IPS-18c (cell line): ENCODE results near the gene COLEC12.

Experiments
- H3K4me3 ChIP-seq: 2 replicates; pipeline ENCODE4 v1.7.0; 2013; ENCODE audit warnings: low read depth, mild to moderate bottlenecking, low read length, moderate library complexity; ENCODE audit not compliant: insufficient read depth
- H3K9me3 ChIP-seq: one replicate; pipeline ENCODE4 v1.6.1; 2013; ENCODE audit warnings: mild to moderate bottlenecking, low read length, moderate library complexity; ENCODE audit not compliant: control insufficient read depth, insufficient read depth

COLEC12 gene

DNA sequence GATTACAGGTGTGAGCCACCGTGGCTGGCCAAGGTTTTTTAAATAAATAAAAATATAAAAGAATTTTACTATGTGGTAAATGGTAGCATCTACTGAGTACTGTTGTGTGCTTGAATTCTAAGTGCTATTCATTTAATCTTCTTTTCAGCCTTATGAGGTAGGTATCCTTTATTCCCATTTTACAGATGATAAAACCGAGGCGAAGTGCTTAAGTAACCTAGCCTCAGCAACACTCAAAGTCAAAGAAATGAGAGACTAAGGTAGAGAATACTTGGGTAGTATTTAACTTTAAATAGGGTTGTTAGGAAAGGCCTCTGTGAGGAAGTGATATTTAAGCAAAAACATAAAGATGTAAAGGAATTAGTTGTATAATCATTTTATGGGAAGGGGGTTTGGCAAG lies 227.0 kb downstream of the COLEC12 start:
- H3K4me3 ChIP-seq = no peak overlapping the region
- no peaks in the 10 kb centered on the region for H3K9me3 ChIP-seq

- Histone ChIP-seq H3K4me3 (no peak overlapping the region), H3K9me3 (no peaks in the 10 kb centered on the region)
Measured at GRCh38 chr18:272650-273049, 227.9 kb downstream of the COLEC12 start.

DNA sequence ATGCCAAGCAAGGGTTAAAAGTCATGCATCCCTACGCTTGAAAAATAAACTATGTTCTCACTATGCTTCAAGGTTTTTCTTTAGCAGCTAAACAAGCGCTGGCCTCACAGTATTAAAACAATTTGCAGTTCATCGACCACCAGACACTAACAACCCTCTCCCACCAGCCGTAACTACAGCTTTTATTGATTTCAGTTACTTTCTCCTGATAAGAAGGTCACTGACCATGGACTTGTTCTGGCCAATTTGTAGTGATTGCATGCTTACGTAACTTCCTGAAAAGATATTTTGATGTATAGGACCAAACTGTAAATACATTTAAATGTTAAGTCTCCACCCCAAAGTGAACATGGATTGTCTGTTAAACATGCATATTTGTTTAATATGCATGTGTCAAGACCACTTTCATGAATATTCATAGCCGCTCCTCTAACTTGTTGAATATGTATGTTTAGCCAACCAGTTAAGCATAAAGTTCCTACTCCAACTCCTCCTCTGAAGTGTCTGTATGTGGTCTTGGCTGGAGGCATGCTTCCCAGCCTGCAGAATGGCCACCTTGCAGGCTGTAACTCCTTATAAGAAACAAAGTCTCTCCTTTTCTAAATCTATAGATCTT lies 230.9 kb downstream of the COLEC12 start:
- Histone ChIP-seq H3K9me3 (no peaks in the 10 kb centered on the region), H3K4me3 (no peak overlapping the region)

DNA sequence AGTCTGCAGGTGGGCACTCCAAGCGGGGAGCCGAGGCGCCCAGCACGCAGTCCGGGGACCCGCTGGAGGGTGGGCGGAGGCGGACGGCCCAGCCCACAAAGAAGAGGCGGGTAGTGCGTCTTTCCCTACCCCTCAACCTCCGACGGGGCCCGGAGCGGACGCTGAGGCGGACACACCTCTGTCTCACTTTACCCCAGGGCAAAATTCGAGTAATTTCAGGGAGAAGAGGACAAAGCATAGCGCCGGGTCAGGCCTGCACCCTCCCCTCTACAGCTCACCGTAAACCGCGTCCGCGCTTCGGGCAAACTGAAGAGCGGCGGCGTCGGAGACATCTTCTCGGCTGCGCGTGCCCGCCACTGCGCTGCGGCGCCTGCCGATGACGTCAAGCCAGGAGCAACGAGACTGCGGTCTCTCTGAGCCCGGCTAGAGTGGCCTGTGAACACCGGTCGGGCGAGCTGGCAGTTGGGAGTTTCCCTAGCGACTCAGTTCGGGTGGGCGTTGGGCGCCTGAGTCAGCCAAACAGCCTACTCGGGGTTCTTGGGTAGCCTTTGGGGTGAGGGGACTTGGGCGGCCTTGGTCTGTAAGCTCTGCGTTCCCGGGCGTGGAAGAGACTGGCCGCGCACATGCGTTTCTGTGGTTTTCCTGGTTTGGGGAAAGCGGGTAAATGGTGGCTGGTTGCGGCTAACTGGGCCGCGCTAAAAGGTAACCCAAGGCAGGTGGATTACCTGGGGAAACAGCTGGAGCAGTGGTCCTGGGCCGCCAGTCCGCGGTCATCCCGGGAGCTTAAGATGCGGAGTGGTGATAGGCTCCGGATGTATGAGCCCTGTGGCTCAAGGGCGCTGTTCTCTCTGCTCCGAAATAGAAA lies 232.6 kb downstream of the COLEC12 start, which contains the start of gene THOC1:
TSS of gene THOC1 (minus strand) at position 360 of the 865 bp plus-strand sequence. CDS start at position 332, 28 bp downstream.
- Histone ChIP-seq H3K9me3 (no peaks in the 10 kb centered on the region), H3K4me3 (peak within 1 kb of the TSS; percentile 71)

DNA sequence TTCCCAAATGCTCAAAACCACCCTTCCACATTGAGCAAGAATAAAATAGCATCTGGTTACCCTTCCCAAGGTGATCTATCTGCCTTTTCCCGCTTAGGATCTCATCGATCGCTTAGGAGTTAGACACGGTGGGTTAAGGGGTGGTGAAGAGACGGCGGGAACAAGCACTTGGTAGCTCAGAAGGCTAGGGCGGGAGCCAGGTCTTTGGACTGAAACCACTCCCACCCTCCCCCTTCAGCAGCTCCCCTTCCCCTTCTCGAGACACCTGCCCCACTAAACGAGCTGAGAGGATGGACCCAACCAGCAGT lies 233.2 kb downstream of the COLEC12 start:
- Histone ChIP-seq H3K4me3 (peak overlapping the region; percentile 71), H3K9me3 (no peaks in the 10 kb centered on the region)
